ENCODE measurements around the gene BAK1. TPM values are rescaled to one million over a fixed set of nuclear protein-coding genes. Genes with fewer than 3 reads are reported as not detected.
"Not testable (repeated sequence)": the region's sequence is repeated elsewhere in the genome, so short reads cannot be mapped to it uniquely, and the experiment has no call there.

Gene BAK1
- total RNA-seq, 1 donor from 2014 or later, result 27.3 TPM

DNA sequence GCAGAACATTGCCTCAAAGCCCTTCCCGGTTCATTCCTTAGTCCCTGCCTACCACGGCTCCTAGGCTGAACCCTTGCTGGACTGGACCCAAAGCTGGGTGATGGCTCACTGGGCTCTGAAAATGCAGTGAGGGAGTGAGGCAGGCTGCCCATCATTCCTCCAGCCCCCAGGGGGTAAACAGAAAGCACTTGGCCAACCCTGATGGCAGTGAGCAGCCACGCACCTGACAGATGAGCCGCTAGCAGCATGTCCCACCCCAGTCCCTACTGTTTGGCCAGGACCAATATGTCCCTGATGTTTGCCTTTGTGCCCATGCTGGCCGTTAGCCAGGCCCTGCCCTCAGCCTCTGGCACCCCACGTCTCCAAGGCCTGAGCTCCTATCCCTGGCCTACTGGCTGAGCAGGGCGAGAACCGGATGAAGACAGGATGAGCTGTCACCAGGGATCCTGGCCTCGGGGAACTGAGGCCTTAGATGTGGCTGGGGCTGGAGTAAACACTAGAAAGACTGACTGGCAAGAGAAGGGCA lies 19.4 kb upstream of the BAK1 start:
- TF ChIP-seq, protein P1, sequence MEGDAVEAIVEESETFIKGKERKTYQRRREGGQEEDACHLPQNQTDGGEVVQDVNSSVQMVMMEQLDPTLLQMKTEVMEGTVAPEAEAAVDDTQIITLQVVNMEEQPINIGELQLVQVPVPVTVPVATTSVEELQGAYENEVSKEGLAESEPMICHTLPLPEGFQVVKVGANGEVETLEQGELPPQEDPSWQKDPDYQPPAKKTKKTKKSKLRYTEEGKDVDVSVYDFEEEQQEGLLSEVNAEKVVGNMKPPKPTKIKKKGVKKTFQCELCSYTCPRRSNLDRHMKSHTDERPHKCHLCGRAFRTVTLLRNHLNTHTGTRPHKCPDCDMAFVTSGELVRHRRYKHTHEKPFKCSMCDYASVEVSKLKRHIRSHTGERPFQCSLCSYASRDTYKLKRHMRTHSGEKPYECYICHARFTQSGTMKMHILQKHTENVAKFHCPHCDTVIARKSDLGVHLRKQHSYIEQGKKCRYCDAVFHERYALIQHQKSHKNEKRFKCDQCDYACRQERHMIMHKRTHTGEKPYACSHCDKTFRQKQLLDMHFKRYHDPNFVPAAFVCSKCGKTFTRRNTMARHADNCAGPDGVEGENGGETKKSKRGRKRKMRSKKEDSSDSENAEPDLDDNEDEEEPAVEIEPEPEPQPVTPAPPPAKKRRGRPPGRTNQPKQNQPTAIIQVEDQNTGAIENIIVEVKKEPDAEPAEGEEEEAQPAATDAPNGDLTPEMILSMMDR (conservative IDR thresholded peaks at IDR 0.05), result no peak
- Mint-ChIP-seq H3K9me3 (no peaks in the 10 kb centered on the region), H3K27ac (no peak overlapping the region), H3K4me3 (no peak overlapping the region), H3K4me1 (ENCODE audit: unreplicated experiment) (peaks cover 6% of the 10 kb centered on the region), H3K36me3 (no peaks in the 10 kb centered on the region), H3K27me3 (no peaks in the 10 kb centered on the region)
- no peak for DNase-seq (ENCODE audit: extremely low spot score, unreplicated experiment)

DNA sequence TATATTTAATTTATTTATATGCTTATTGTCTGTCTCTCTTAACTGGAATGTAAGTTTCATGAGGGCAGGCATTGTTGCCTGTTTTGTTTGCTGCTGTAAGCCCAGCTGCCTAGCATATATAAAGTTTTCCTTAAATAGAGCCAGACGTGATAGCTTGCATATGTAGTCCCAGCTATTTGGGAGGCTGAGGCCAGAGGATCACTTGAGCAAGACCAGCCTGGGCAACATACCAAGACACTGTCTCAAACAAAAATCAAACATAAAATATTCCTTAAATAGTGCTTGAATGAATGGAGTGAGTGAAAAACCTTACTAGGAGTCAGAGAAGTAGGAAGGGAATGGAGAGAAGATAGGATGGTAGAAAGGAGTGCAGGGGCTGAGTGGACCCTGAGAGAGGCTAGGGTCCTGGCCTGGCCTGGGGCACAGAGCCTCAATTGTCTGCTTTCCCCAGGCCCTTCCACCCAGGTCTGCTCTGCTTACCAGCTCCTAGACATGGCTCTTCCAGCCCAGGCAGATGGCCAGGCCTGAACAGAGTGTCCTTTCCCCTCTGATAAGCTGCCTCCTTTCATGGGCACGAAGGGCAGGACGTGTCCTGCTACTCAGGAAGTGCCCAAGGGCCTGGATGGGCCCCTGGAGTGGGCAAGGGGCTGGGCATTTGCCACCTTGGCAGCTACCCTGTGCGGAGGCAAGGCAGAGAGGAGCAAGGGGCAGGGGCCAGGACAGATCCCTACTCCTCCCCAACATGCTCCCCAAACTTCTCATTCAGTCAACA lies 17.7 kb upstream of the BAK1 start:
- Mint-ChIP-seq H3K4me1 (ENCODE audit: unreplicated experiment) (peaks cover 6% of the 10 kb centered on the region), H3K36me3 (no peaks in the 10 kb centered on the region), H3K27me3 (no peaks in the 10 kb centered on the region), H3K9me3 (no peaks in the 10 kb centered on the region), H3K4me3 (no peak overlapping the region), H3K27ac (no peak overlapping the region)
- DNase-seq (ENCODE audit: extremely low spot score, unreplicated experiment), result no peak
- TF ChIP-seq, protein P1 (conservative IDR thresholded peaks at IDR 0.05), result no peak

DNA sequence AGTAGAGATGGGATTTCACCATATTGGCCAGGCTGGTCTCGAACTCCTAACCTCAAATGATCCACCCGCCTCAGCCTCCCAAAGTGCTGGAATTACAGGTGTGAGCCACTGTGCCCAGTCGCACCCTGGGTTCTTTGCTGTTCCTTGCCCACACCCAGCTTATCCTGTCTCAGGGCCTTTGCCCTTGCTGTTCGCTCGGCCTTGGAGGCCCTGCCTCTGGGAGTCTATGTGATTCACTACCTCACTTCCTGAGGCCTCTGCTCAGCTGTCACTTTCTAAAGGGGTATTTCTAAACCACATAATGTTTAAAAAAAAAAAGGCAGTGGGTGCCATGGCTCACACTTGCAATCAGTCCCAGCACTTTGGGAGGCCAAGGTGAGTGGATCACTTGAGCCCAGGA lies 16.8 kb upstream of the BAK1 start:
- peaks cover 12% of the 10 kb centered on the region for H3K4me1 Mint-ChIP-seq (ENCODE audit: unreplicated experiment)
- not testable (repeated sequence) for H3K9me3 Mint-ChIP-seq; H3K4me3 Mint-ChIP-seq; H3K27ac Mint-ChIP-seq; H3K36me3 Mint-ChIP-seq; DNase-seq (ENCODE audit: extremely low spot score, unreplicated experiment); H3K27me3 Mint-ChIP-seq

DNA sequence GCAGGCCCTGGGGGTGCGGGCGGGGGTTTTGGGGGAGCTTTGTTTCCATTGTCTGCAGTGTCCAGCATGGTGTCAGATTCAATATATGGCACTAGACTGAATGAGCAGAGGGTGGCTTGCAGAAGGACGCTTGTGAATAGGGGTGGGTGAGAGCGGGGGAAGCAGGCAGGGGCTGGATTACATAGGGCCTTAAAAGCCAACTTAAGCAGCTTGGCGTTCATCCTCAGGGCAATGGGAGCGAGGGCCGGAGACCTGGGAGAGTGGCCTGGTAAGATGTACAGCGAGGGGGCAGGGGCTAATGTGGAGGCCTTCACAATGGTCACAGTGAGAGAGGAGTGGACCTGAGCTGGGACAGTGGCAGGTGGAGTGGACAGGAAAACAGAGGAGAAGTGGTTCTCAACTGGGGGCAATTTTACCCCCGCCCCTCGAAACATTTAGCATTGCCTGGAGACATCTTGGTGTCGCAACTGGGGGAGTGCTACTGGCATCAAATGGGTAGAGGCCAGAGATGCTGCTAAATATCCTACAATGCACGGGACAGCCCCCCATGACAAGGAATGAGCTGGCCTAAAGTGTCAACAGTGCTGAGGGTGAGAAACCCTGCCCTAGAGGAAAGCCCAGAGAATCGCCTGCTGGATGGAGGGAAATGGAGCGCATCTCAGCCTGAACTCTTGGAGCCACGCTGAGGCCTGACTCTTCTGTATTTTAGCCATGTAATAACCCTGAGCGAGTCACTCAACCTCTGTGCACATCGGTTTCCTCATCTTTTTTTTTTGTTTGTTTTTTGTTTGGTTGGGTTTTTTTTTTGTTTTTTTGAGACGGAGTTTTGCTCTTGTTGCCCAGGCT lies 15.1 kb upstream of the BAK1 start:
- H3K4me1 Mint-ChIP-seq (ENCODE audit: unreplicated experiment), result peaks cover 17% of the 10 kb centered on the region
- TF ChIP-seq, protein P1 (conservative IDR thresholded peaks at IDR 0.05), result no peak
- no peaks in the 10 kb centered on the region for H3K36me3 Mint-ChIP-seq
- H3K4me3 Mint-ChIP-seq, result no peak overlapping the region
- no peak for DNase-seq (ENCODE audit: extremely low spot score, unreplicated experiment)
- no peak overlapping the region for H3K27ac Mint-ChIP-seq
- no peaks in the 10 kb centered on the region for H3K27me3 Mint-ChIP-seq
- H3K9me3 Mint-ChIP-seq, result no peaks in the 10 kb centered on the region

DNA sequence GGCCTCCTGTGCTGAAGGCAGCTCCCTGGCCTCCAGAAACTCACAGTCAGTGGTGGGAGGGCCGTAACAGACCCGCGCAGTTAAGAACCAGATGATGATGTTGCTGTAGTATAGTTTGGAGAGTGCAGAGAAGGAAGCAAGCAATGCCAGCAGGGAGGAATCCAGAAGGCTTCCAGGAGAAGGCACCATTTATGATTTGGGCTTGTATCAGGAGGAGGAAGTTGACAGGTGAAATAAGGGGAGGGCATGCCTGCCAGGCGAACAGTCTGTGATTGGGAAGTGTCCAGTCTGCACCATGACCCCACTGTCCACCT lies 13.3 kb upstream of the BAK1 start:
- Mint-ChIP-seq H3K27me3 (no peaks in the 10 kb centered on the region), H3K9me3 (no peaks in the 10 kb centered on the region), H3K36me3 (no peaks in the 10 kb centered on the region), H3K4me1 (ENCODE audit: unreplicated experiment) (peaks cover 23% of the 10 kb centered on the region), H3K27ac (peak overlapping the region; percentile 46), H3K4me3 (peak overlapping the region; percentile 57)
- TF ChIP-seq, protein P1 (conservative IDR thresholded peaks at IDR 0.05), result no peak
- DNase-seq (ENCODE audit: extremely low spot score, unreplicated experiment), result no peak
